PC-9 (cell line): ENCODE measurements around the gene TERT. TPM values are rescaled to one million over a fixed set of nuclear protein-coding genes. Genes with fewer than 3 reads are reported as not detected.

ENCODE experiments used
- BruUV-seq: library from RNA; stranded (reverse); fragments of 400-500 nt; replicated peaks from 2 replicates; lab custom pipeline; 2021; lab: Mats Ljungman, UMichigan
- CTCF ChIA-PET: fragments of 300-600 bp; sonication (Branson Sonifier 250); formaldehyde crosslinking; loops from one replicate; lab custom pipeline; 2022; ENCODE audit warnings: antibody characterized with exemption; lab: Charles Lee
- POLR2A ChIA-PET: fragments of 300-600 bp; sonication (Branson Sonifier 250); formaldehyde crosslinking; loops from one replicate; lab custom pipeline; 2022; ENCODE audit warnings: antibody characterized with exemption; ENCODE audit not compliant: unreplicated experiment; lab: Charles Lee
- DNase-seq, 2 experiments: peaks; one replicate each; pipeline versions ENCODE4 v3.0.0 to v3.0.0-alpha.2; 2015 to 2022; ENCODE audit warnings: mixed read lengths in 1 of 2
- H2AFZ ChIP-seq: fragments of 200-600 bp; sonication (generic); 2 replicates; pipeline ENCODE4 v1.8.1; 2017; ENCODE audit warnings: antibody characterized with exemption
- H3F3A ChIP-seq: fragments of 200-600 bp; sonication (generic); 2 replicates; pipeline ENCODE4 v1.8.1; 2017; ENCODE audit warnings: antibody characterized with exemption, mild to moderate bottlenecking, low read depth; ENCODE audit not compliant: insufficient read depth
- H3K27ac ChIP-seq: fragments of 200-600 bp; sonication (generic); 2 replicates; pipeline ENCODE4 v1.6.1; 2016; ENCODE audit warnings: mixed run types
- H3K27me3 ChIP-seq: fragments of 200-600 bp; sonication (generic); 2 replicates; pipeline ENCODE4 v1.6.1; 2016; ENCODE audit warnings: low read depth, mixed run types; ENCODE audit not compliant: insufficient read depth
- H3K36me3 ChIP-seq: fragments of 200-600 bp; sonication (generic); 2 replicates; pipeline ENCODE4 v1.6.1; 2016; ENCODE audit warnings: low read depth, mixed run types
- H3K4me1 ChIP-seq: fragments of 200-600 bp; sonication (generic); replicated peaks from 2 replicates; pipeline ENCODE4 v1.6.1; 2016; ENCODE audit warnings: mixed run types; ENCODE audit not compliant: insufficient read depth
- H3K4me2 ChIP-seq: fragments of 200-600 bp; sonication (generic); 2 replicates; pipeline ENCODE4 v1.6.1; 2017; ENCODE audit warnings: mixed run types
- H3K4me3 ChIP-seq: fragments of 200-600 bp; sonication (generic); 2 replicates; pipeline ENCODE4 v1.6.1; 2016; ENCODE audit warnings: mixed run types
- H3K79me2 ChIP-seq: fragments of 200-600 bp; sonication (generic); 2 replicates; pipeline ENCODE4 v1.6.1; 2017; ENCODE audit warnings: low read depth, mixed run types
- H3K9me2 ChIP-seq: fragments of 200-600 bp; sonication (generic); 2 replicates; pipeline ENCODE4 v1.8.1; 2017; ENCODE audit warnings: mild to moderate bottlenecking; ENCODE audit not compliant: insufficient read depth
- H3K9me3 ChIP-seq: fragments of 200-600 bp; sonication (generic); 2 replicates; pipeline ENCODE4 v1.8.1; 2016; ENCODE audit warnings: low read depth; ENCODE audit not compliant: insufficient read depth
- H4K20me1 ChIP-seq: fragments of 200-600 bp; sonication (generic); 2 replicates; pipeline ENCODE4 v1.8.1; 2017; ENCODE audit not compliant: insufficient read depth
- CTCF ChIP-seq: fragments of 200-600 bp; sonication (generic); conservative IDR thresholded peaks from 2 replicates; pipeline ENCODE4 v1.6.1; 2017; ENCODE audit warnings: mixed run types, antibody characterized with exemption, mild to moderate bottlenecking, moderate library complexity
- EZH2 ChIP-seq: fragments of 200-600 bp; sonication (generic); IDR thresholded peaks from 2 replicates; pipeline ENCODE4 v1.8.0; 2017; ENCODE audit warnings: antibody characterized with exemption, low read depth
- intact Hi-C: fragments of 100-400 bp; cut with micrococcal nuclease; formaldehyde crosslinking; loops from one replicate; pipeline ENCODE4 v1.10.0; 2022; ENCODE audit not compliant: unreplicated experiment
- total RNA-seq: library from RNA; stranded (reverse); gene quantifications from 2 replicates; pipeline ENCODE4 v1.2.3, GENCODE V29; 2021

Gene TERT
- total RNA-seq, 1 experiment from 2014 or later = 0.74 TPM

GRCh38 chr5:1239505-1240251 is 55.2 kb downstream of the TERT start:
- no peaks in the 10 kb centered on the region for H3K79me2 ChIP-seq
- DNase-seq = peak in 1 of 2 experiments; percentile 34
- no peak overlapping the region for H3K27ac ChIP-seq
- no peaks in the 10 kb centered on the region for H3K4me1 ChIP-seq
- H3K27me3 ChIP-seq = peaks cover 98% of the 10 kb centered on the region
- BruUV-seq = no TSS peak
- H3K9me3 ChIP-seq = peaks cover 11% of the 10 kb centered on the region
- no peaks in the 10 kb centered on the region; the same call in 1 of the 2 replicates for H4K20me1 ChIP-seq
- H3K4me3 ChIP-seq = no peak overlapping the region
- no peaks in the 10 kb centered on the region for H3K36me3 ChIP-seq
- CTCF ChIA-PET = no interaction called here
- TF ChIP-seq EZH2 = no peak
- TF ChIP-seq CTCF = no peak
- no peaks in the 10 kb centered on the region for H3F3A ChIP-seq
- H3K9me2 ChIP-seq = no peaks in the 10 kb centered on the region
- POLR2A ChIA-PET = interaction anchor here (0.6 kb wide), 3 partner anchors 189 to 327 kb away, joined by 3 to 7 read pairs (median 4); no protein-coding TSS in a partner anchor
- H3K4me2 ChIP-seq = no peak overlapping the region
- intact Hi-C loops = no loop called here
- no peak overlapping the region for H2AFZ ChIP-seq

GRCh38 chr5:1235838-1236237 is 59.0 kb downstream of the TERT start:
- Histone ChIP-seq H3K4me1 (no peaks in the 10 kb centered on the region), H3K9me3 (peaks cover 11% of the 10 kb centered on the region), H3K4me3 (no peak overlapping the region), H3K4me2 (no peak overlapping the region), H3K27me3 (peaks cover 100% of the 10 kb centered on the region), H4K20me1 (0 out of 2 replicates have a peak, but pooled peaks cover 3% of the 10 kb centered on the region), H3F3A (no peaks in the 10 kb centered on the region), H3K79me2 (no peaks in the 10 kb centered on the region), H2AFZ (no peak overlapping the region), H3K9me2 (no peaks in the 10 kb centered on the region), H3K27ac (no peak overlapping the region), H3K36me3 (no peaks in the 10 kb centered on the region)
- BruUV-seq = no TSS peak
- TF ChIP-seq CTCF (no peak), EZH2 (no peak)
- DNase-seq = no peak
- POLR2A ChIA-PET = no interaction called here
- intact Hi-C loops = no loop called here
- CTCF ChIA-PET = interaction anchor here (0.7 kb wide), 1 partner anchor 108 kb away, joined by 3 read pairs; no protein-coding TSS in a partner anchor

- CTCF ChIA-PET = interaction anchor here (0.7 kb wide), 1 partner anchor 109 kb away, joined by 3 read pairs; no protein-coding TSS in a partner anchor
- POLR2A ChIA-PET = no interaction called here
- Histone ChIP-seq H3K4me1 (no peaks in the 10 kb centered on the region), H3K27ac (no peak overlapping the region), H3K9me2 (no peaks in the 10 kb centered on the region), H3F3A (no peaks in the 10 kb centered on the region), H3K4me2 (no peak overlapping the region), H3K9me3 (peaks cover 11% of the 10 kb centered on the region), H4K20me1 (0 out of 2 replicates have a peak, but pooled peaks cover 3% of the 10 kb centered on the region), H3K4me3 (no peak overlapping the region), H3K36me3 (no peaks in the 10 kb centered on the region), H3K27me3 (peaks cover 100% of the 10 kb centered on the region), H2AFZ (no peak overlapping the region), H3K79me2 (no peaks in the 10 kb centered on the region)
- BruUV-seq = no TSS peak
- no peak for DNase-seq
- no peak; the same call in 1 of the 2 replicates for TF ChIP-seq CTCF
- TF ChIP-seq EZH2 = no peak
- intact Hi-C loops = no loop called here
Measured at GRCh38 chr5:1235379-1235778, 59.5 kb downstream of the TERT start.
